ENCODE results near the gene SYT8.

DNA sequence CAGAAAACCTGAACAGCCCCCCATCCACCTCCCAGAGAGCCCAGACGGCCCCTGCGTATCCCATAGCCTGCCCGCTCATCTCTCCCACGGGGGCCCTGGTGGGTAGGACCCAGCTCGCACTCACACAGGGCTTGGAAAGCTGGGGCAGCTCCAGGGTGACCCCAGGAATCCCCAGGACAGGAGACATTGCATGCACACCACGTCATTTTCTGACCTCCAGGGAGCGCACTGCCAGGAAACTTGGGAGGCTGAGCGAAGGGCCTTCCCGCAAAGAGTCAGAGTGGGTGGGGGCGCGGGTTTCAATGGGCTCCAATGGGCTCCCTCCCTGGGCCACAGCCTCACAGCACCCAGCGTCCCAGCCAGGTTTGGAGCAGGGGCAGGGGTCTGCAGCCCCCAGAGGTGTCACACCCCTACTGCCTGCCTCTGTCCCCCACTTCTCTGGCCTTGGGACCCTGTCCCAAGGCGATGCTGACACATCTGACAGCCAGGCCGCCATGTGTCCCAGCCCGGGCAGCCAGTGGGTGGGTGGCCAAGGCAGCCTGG, 8.2 kb upstream of the SYT8 start:
- TF ChIP-seq POLR2A (IDR thresholded peaks at IDR 0.05), result no peak
- no peak for TF ChIP-seq CTCF (IDR thresholded peaks at IDR 0.05)
- TF ChIP-seq POLR2AphosphoS5 (IDR thresholded peaks at IDR 0.05), result peak in 1 of 3 donors; percentile 37

Measured in breast epithelium (tissue), 3 donors.